Measurements from ENCODE around the gene ANKRD10.
"Not testable (repeated sequence)": the region's sequence is repeated elsewhere in the genome, so short reads cannot be mapped to it uniquely, and the experiment has no call there.

ANKRD10 gene

GRCh38 chr13:110915057-110915873 lies at the start of gene ANKRD10:
Gene ANKRD10, minus strand, starts transcription at chr13:110915069. Its CDS starts 135 bp downstream, at chr13:110914934.
- peak; percentile 77 to 92 (median 83) for DNase-seq (ENCODE audit: low read depth in 3 of 3, low spot score in 1 of 3)

GRCh38 chr13:110964229-110965037 lies 49.6 kb upstream of the ANKRD10 start:
- DNase-seq (ENCODE audit: low read depth in 3 of 3, low spot score in 1 of 3) = no peak

- no peak for DNase-seq (ENCODE audit: low read depth in 3 of 3, low spot score in 1 of 3)
Measured at GRCh38 chr13:110963554-110963970, 48.7 kb upstream of the ANKRD10 start.

- no peak for DNase-seq (ENCODE audit: low read depth in 3 of 3, low spot score in 1 of 3)
Measured at GRCh38 chr13:110961959-110962358, 47.1 kb upstream of the ANKRD10 start.

GRCh38 chr13:110960204-110960603 lies 45.3 kb upstream of the ANKRD10 start:
- no peak for DNase-seq (ENCODE audit: low read depth in 3 of 3, low spot score in 1 of 3)

GRCh38 chr13:110957931-110958330 lies 43.1 kb upstream of the ANKRD10 start:
- no peak for DNase-seq (ENCODE audit: low read depth in 3 of 3, low spot score in 1 of 3)

GRCh38 chr13:110957181-110957884 lies 42.5 kb upstream of the ANKRD10 start:
- DNase-seq (ENCODE audit: low read depth in 3 of 3, low spot score in 1 of 3) = no peak

GRCh38 chr13:110956216-110956615 lies 41.3 kb upstream of the ANKRD10 start:
- not testable (repeated sequence) for DNase-seq (ENCODE audit: low read depth in 3 of 3, low spot score in 1 of 3)

GRCh38 chr13:110955608-110956007 lies 40.7 kb upstream of the ANKRD10 start:
- DNase-seq (ENCODE audit: low read depth in 3 of 3, low spot score in 1 of 3) = not testable (repeated sequence)

GRCh38 chr13:110955072-110955503 lies 40.2 kb upstream of the ANKRD10 start:
- DNase-seq (ENCODE audit: low read depth in 3 of 3, low spot score in 1 of 3) = peak in 1 of 3 donors; percentile 11

- not testable (repeated sequence) for DNase-seq (ENCODE audit: low read depth in 3 of 3, low spot score in 1 of 3)
Measured at GRCh38 chr13:110954533-110954920, 39.7 kb upstream of the ANKRD10 start.

- no peak for DNase-seq (ENCODE audit: low read depth in 3 of 3, low spot score in 1 of 3)
Measured at GRCh38 chr13:110953833-110954532, 39.1 kb upstream of the ANKRD10 start.

- DNase-seq (ENCODE audit: low read depth in 3 of 3, low spot score in 1 of 3) = no peak
Measured at GRCh38 chr13:110953416-110953815, 38.5 kb upstream of the ANKRD10 start.

- DNase-seq (ENCODE audit: low read depth in 3 of 3, low spot score in 1 of 3) = not testable (repeated sequence)
Measured at GRCh38 chr13:110952135-110952534, 37.3 kb upstream of the ANKRD10 start.

- no peak for DNase-seq (ENCODE audit: low read depth in 3 of 3, low spot score in 1 of 3)
Measured at GRCh38 chr13:110950819-110951570, 36.1 kb upstream of the ANKRD10 start.

GRCh38 chr13:110950356-110950755 lies 35.5 kb upstream of the ANKRD10 start:
- no peak for DNase-seq (ENCODE audit: low read depth in 3 of 3, low spot score in 1 of 3)

GRCh38 chr13:110949628-110950027 lies 34.8 kb upstream of the ANKRD10 start:
- DNase-seq (ENCODE audit: low read depth in 3 of 3, low spot score in 1 of 3) = no peak

- DNase-seq (ENCODE audit: low read depth in 3 of 3, low spot score in 1 of 3) = no peak
Measured at GRCh38 chr13:110949116-110949515, 34.2 kb upstream of the ANKRD10 start.

- not testable (repeated sequence) for DNase-seq (ENCODE audit: low read depth in 3 of 3, low spot score in 1 of 3)
Measured at GRCh38 chr13:110947338-110947737, 32.5 kb upstream of the ANKRD10 start.
